ENCODE measurements around the gene MTM1.

Gene MTM1

GRCh38 chrX:150569155-150569477 lies 695 bp downstream of the MTM1 start:
- TF ChIP-seq REST (IDR thresholded peaks at IDR 0.05; ENCODE audit: low read depth), result no peak
- no peak for TF ChIP-seq CREB1 (IDR thresholded peaks at IDR 0.05; ENCODE audit: low read depth)
- no peak for TF ChIP-seq TEAD4 (IDR thresholded peaks at IDR 0.05)
- no peak for TF ChIP-seq TAF1 (IDR thresholded peaks at IDR 0.05; ENCODE audit: low read depth)
- no peak for TF ChIP-seq USF1 (IDR thresholded peaks at IDR 0.05)
- no peak for TF ChIP-seq EP300 (IDR thresholded peaks at IDR 0.05; ENCODE audit: borderline replicate concordance)
- no peak for TF ChIP-seq NFIC (IDR thresholded peaks at IDR 0.05)
- TF ChIP-seq CEBPB (IDR thresholded peaks at IDR 0.05), result no peak
- no peak for TF ChIP-seq YY1 (IDR thresholded peaks at IDR 0.05; ENCODE audit: low read depth)
- no peak for TF ChIP-seq ZBTB7A (IDR thresholded peaks at IDR 0.05; ENCODE audit: low read depth)
- TF ChIP-seq EGR1 (IDR thresholded peaks at IDR 0.05), result no peak
- TF ChIP-seq RAD21 (IDR thresholded peaks at IDR 0.05; ENCODE audit: low read depth), result no peak
- no peak for TF ChIP-seq TCF12 (IDR thresholded peaks at IDR 0.05; ENCODE audit: low read depth)
- TF ChIP-seq FOXM1 (IDR thresholded peaks at IDR 0.05; ENCODE audit: borderline replicate concordance, low read depth), result no peak
- no peak for TF ChIP-seq MAX (IDR thresholded peaks at IDR 0.05)

- TF ChIP-seq TEAD4 (IDR thresholded peaks at IDR 0.05) (no peak), CREB1 (IDR thresholded peaks at IDR 0.05; ENCODE audit: low read depth) (no peak), CEBPB (IDR thresholded peaks at IDR 0.05) (no peak), EGR1 (IDR thresholded peaks at IDR 0.05) (no peak), ZBTB7A (IDR thresholded peaks at IDR 0.05; ENCODE audit: low read depth) (no peak), RAD21 (IDR thresholded peaks at IDR 0.05; ENCODE audit: low read depth) (no peak)
These were observed 2.1 kb downstream of the MTM1 start for GRCh38 chrX:150570512-150570911.

GRCh38 chrX:150572206-150572605 lies 3.8 kb downstream of the MTM1 start:
- TF ChIP-seq EP300 (IDR thresholded peaks at IDR 0.05; ENCODE audit: borderline replicate concordance) (no peak), ZBTB7A (IDR thresholded peaks at IDR 0.05; ENCODE audit: low read depth) (no peak), TAF1 (IDR thresholded peaks at IDR 0.05; ENCODE audit: low read depth) (no peak)

GRCh38 chrX:150573106-150573505 lies 4.7 kb downstream of the MTM1 start:
- TF ChIP-seq NFIC (IDR thresholded peaks at IDR 0.05) (no peak), FOXM1 (IDR thresholded peaks at IDR 0.05; ENCODE audit: borderline replicate concordance, low read depth) (no peak), CREB1 (IDR thresholded peaks at IDR 0.05; ENCODE audit: low read depth) (no peak), EGR1 (IDR thresholded peaks at IDR 0.05) (no peak), TEAD4 (IDR thresholded peaks at IDR 0.05) (no peak), REST (IDR thresholded peaks at IDR 0.05; ENCODE audit: low read depth) (no peak), USF1 (IDR thresholded peaks at IDR 0.05) (no peak)

GRCh38 chrX:150573702-150574101 lies 5.3 kb downstream of the MTM1 start:
- no peak for TF ChIP-seq TCF12 (IDR thresholded peaks at IDR 0.05; ENCODE audit: low read depth)
- TF ChIP-seq NFIC (IDR thresholded peaks at IDR 0.05), result no peak
- TF ChIP-seq FOXM1 (IDR thresholded peaks at IDR 0.05; ENCODE audit: borderline replicate concordance, low read depth), result no peak
- TF ChIP-seq CEBPB (IDR thresholded peaks at IDR 0.05), result no peak
- TF ChIP-seq EP300 (IDR thresholded peaks at IDR 0.05; ENCODE audit: borderline replicate concordance), result no peak
- TF ChIP-seq TEAD4 (IDR thresholded peaks at IDR 0.05), result no peak
- TF ChIP-seq REST (IDR thresholded peaks at IDR 0.05; ENCODE audit: low read depth), result no peak

Data from Ishikawa (cell line).